NCI-H1417 (cell line): ENCODE measurements around the gene SMPDL3B.

Source experiments
- DNase-seq, 3 experiments: peaks; one replicate each; lab custom pipeline; 2025; lab: John Stamatoyannopoulos, UW

Gene SMPDL3B

GRCh38 chr1:27940297-27940696 lies 5.5 kb downstream of the SMPDL3B start:
- DNase-seq, result peak in 1 of 3 experiments; percentile 6

DNA sequence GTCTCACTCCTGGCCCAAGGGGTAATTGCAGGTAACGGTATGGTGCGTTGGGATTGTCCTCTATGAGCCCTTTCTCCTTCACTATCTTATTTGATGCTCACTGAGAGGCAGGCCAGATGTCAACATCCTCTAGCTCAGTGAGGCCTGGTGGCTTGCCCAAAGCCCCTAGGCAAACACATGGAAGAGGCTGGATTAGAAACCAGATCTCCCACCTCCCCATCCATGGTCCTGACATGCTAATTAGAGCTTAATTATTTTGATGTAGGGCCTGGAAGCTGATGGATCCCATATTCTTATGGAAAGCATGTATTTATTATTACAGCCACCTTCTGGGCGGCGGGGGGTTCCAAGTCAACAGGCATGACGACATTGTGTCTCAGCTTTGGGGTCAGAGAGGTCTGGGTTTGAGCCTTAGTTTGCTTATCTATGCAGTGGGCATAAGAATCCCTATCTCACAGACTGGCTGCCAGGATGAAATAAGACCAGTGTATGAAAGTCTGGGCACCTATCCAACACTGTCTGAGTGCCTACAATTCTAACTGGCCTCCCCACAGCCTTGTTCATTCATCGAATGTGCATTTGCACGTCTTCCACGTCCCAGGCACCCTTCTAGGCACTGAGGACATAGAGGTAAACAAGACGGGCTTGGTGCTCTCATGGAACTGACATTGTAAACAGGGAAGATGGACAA lies 6.2 kb downstream of the SMPDL3B start:
- no peak for DNase-seq

- no peak for DNase-seq
Observed at GRCh38 chr1:27941671-27942540, 7.1 kb downstream of the SMPDL3B start.

GRCh38 chr1:27945020-27945419 lies 10.2 kb downstream of the SMPDL3B start:
- DNase-seq, result no peak

GRCh38 chr1:27949027-27949426 lies 14.2 kb downstream of the SMPDL3B start:
- DNase-seq, result no peak

GRCh38 chr1:27951396-27951795 lies 16.6 kb downstream of the SMPDL3B start:
- peak in 1 of 3 experiments; percentile 19 for DNase-seq

- no peak for DNase-seq
Observed at GRCh38 chr1:27952147-27952546, 17.3 kb downstream of the SMPDL3B start.

DNA sequence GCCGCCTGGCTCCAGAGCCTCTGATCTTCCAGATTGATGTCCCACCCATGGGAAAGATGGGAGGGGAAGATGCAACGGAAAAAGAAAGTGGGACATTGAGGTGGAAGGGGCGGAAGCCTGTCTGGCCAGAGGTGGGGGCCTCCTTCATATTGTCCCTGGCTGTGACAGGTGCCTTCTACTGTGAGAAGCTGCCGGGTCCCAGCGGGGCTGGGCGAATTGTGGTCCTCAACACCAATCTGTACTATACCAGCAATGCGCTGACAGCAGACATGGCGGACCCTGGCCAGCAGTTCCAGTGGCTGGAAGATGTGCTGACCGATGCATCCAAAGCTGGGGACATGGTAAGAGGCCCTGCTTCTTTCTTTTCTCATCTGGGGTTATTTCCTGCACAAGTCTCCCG lies 19.4 kb downstream of the SMPDL3B start:
- DNase-seq, result no peak

DNA sequence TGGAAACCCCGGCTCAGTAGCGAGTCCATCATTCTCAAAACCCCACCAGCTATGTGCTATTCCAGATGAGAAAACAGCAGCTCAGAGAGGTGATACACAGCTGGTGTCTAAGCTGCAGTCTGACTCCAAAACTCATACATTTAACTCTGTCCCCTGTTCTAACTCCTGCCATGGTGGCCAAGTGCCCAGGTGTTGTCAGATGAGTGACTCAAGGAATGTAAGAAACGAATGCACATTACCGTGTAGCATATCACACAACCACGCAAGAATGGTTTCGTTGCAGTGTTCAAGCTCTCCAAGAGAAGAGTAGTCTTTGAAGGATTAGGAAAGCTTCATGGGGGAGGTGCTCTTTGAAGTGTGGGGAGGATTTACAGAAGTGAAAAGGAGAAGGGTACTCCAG lies 20.3 kb downstream of the SMPDL3B start:
- no peak for DNase-seq

DNA sequence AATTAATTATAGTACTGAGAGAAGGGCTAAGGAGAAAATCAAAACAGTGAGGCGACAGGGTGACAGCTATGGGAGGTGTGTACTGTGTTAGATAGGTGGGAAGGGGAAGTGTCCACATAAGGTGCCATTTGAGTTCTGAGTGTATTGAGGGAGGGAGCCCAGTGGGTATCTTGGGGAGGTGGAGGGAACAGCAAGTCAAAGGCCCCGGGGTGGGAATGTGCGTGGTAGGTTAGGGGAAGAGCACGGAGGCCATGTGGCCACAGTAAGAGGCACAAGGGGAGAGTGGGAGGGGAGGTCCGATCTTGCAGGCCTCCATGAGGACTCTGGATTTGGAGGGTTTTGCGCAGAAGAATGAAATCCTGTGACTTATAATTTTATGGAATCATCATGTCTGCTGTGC lies 22.0 kb downstream of the SMPDL3B start:
- DNase-seq, result no peak

DNA sequence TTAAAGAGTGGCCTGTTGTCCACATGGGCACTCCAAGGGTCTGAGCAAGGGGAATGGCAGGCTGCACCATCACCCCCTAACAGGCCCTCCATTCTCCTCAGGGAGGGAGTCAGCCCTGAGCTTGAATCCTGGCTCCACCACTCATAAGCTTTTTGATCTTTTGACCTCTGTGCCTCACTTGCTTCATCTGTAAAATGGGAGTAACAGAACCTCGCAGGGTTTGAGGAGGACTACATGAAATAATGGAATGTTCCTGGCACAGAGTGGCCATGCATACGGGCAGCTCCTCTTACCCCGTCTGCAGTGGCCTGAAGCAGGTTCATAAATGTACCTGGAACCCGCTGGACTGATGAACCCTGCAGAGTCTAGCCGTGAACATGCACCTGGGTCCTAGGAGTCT lies 22.9 kb downstream of the SMPDL3B start:
- no peak for DNase-seq

- no peak for DNase-seq
Observed at GRCh38 chr1:27958513-27958912, 23.7 kb downstream of the SMPDL3B start.

- peak in 1 of 3 experiments; percentile 72 for DNase-seq
Observed at GRCh38 chr1:27959792-27960603, 25.2 kb downstream of the SMPDL3B start, which contains the start of gene XKR8. Gene XKR8, plus strand, starts transcription at chr1:27959973. Its CDS starts 97 bp downstream, at chr1:27960070.

DNA sequence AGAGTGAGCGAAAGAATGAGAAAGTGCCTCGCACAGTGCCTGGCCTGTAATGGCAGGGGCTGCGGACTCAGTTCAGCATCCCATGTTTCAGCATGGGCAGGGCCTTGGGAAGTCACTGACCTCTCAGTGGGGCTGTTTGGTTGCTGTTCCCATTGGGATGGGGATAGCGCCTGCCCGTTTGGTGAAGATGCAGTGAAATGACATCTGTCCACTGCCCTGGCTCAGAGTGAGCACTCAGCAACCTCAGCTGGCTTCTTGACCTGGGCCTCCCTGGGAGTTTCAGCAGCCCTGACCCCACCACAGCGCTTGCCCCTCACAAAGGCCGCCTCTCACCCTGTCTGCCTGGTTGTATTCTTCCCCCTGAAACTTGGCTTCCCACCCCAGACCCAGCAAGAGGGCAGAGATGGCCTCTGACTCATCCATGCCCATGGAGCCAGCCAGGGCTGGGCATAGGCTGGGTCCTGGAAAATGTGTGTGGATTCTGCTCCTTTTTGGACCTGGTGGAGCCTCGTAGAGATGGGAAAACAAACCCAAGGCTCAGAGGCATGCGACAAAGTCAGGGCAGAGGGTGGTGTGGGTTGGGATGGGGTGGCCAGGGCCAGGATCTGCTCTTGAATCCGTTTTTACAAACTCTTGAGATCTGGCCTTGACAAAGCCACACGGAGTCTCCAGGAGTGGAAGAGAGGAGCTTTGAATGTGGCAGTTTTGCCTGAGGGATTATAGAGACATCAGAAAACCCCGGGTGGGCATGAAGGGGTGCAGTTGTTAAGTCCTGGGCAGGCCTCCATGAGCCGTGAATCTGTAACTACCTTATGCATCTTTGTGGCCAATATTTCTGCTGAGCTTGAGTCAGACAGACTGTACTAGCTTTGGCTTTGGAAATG lies 26.2 kb downstream of the SMPDL3B start:
- DNase-seq, result no peak

DNA sequence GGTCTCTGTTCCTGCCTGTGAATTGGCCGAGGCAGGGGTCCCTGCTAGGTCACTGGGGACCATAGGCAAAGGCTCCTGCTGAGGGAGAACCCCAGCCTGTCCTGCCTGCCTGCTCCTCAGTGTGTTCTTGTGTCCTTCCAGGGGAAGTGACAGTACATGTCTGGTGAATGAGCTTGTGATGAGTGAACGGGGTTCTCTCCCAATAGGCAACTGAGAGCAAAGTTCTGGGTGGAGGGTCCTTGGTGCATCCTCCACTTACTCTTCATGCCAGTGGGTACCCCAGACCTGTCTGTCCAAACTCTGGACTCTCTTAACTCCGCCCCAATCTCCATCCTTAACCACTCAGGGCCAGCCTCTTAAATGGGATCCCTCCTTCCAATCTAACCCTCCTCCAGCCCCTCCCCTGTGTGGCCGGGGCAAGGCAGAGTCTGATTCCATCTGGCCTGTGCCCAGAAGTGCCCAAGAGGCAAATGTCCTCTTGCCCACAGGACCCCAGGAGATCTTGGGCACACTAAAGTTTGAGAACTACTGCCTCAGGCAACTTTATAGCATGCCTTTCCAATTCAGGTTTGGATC lies 26.9 kb downstream of the SMPDL3B start:
- DNase-seq, result no peak

DNA sequence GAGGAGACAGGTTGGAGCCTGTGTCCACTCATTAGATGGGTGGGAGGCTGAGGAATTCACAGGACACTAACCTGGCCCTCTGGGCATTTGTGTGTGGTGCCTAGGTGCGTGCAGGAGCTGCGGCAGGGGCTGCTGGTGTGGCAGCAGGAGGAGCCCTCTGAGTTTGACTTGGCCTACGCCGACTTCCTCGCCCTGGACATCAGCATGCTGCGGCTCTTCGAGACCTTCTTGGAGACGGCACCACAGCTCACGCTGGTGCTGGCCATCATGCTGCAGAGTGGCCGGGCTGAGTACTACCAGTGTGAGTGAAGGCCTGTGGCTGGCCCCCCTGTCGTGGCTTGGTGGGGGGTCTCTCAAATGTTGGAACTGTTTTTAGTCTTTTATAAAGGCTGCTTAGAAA lies 28.6 kb downstream of the SMPDL3B start:
- DNase-seq, result no peak

GRCh38 chr1:27966402-27967105 lies 31.8 kb downstream of the SMPDL3B start:
- no peak for DNase-seq

GRCh38 chr1:27967106-27967883 lies 32.5 kb downstream of the SMPDL3B start:
- DNase-seq, result no peak

DNA sequence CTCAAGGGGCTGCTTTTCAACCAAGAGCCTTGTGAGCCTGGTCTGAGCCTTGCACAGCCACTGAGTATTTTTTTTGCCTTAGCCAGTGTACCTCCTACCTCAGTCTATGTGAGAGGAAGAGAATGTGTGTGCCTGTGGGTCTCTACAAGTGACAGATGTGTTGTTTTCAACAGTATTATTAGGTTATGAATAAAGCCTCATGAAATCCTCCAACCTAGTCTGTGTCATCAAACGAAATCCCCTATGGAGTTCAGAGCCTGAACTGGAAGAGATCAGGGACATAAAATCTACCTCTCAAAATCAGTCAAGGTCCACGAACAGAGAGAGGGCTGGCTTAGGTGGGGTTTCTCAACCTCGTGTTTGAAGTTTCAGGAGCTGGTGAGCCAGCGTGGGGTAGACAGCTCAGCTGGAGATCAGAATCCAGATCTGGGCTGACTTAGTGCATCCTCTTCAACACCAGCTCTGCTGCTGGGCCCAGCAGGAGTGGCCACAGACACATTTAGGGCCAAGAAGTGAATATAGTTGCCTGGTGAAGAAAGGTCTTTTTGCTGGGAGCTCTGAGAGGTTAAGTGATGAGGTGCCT lies 33.2 kb downstream of the SMPDL3B start:
- no peak for DNase-seq
